ENCODE results near the gene USP47.

- TF ChIP-seq FOXM1 (IDR thresholded peaks at IDR 0.05; ENCODE audit: borderline replicate concordance) (no peak), ZNF384 (IDR thresholded peaks at IDR 0.05) (no peak), LEF1 (IDR thresholded peaks at IDR 0.05; ENCODE audit: borderline replicate concordance) (no peak), L3MBTL2 (conservative IDR thresholded peaks at IDR 0.05) (no peak), TARDBP (IDR thresholded peaks at IDR 0.05) (no peak), CTBP1 (IDR thresholded peaks at IDR 0.05; ENCODE audit: borderline replicate concordance) (no peak), SP1 (IDR thresholded peaks at IDR 0.05) (no peak), ARNT (IDR thresholded peaks at IDR 0.05) (no peak), BHLHE40 (IDR thresholded peaks at IDR 0.05; ENCODE audit: borderline replicate concordance) (no peak), FOXA1 (IDR thresholded peaks at IDR 0.05) (no peak)
- TF ChIP-seq, protein P1, sequence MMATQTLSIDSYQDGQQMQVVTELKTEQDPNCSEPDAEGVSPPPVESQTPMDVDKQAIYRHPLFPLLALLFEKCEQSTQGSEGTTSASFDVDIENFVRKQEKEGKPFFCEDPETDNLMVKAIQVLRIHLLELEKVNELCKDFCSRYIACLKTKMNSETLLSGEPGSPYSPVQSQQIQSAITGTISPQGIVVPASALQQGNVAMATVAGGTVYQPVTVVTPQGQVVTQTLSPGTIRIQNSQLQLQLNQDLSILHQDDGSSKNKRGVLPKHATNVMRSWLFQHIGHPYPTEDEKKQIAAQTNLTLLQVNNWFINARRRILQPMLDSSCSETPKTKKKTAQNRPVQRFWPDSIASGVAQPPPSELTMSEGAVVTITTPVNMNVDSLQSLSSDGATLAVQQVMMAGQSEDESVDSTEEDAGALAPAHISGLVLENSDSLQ (IDR thresholded peaks at IDR 0.05): no peak
Measured at GRCh38 chr11:11826260-11826659, 15.5 kb upstream of the USP47 start.
